ENCODE results near the gene VSTM4.

The VSTM4 gene

DNA sequence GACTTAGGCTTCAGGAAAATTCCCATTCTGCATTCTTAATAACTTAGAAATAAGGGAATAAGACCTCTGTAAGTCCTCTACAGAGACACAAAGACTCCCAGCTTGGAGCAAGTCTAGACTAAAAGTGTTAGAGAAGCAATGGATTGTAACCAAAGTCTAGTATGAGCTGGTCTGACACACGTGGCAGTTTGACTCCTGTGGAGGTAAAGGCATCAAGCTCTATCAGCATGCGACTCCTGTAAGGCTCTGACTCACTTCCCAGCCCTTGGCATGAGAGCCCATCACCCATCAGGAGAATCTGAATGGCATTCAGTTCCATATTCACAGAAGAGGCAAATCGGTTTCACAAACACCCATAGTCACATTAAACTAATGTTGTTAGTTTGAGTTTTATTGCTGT, 4.4 kb upstream of the VSTM4 start:
- Histone ChIP-seq H3K36me3 (no peaks in the 10 kb centered on the region), H3K4me3 (ENCODE audit: low read depth, low read length) (no peak overlapping the region), H3K27me3 (ENCODE audit: insufficient read depth, low read depth, severe bottlenecking) (peaks cover 12% of the 10 kb centered on the region), H3K27ac (no peak overlapping the region), H3K9me3 (ENCODE audit: severe bottlenecking) (no peaks in the 10 kb centered on the region)
- TF ChIP-seq, protein P1, sequence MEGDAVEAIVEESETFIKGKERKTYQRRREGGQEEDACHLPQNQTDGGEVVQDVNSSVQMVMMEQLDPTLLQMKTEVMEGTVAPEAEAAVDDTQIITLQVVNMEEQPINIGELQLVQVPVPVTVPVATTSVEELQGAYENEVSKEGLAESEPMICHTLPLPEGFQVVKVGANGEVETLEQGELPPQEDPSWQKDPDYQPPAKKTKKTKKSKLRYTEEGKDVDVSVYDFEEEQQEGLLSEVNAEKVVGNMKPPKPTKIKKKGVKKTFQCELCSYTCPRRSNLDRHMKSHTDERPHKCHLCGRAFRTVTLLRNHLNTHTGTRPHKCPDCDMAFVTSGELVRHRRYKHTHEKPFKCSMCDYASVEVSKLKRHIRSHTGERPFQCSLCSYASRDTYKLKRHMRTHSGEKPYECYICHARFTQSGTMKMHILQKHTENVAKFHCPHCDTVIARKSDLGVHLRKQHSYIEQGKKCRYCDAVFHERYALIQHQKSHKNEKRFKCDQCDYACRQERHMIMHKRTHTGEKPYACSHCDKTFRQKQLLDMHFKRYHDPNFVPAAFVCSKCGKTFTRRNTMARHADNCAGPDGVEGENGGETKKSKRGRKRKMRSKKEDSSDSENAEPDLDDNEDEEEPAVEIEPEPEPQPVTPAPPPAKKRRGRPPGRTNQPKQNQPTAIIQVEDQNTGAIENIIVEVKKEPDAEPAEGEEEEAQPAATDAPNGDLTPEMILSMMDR (IDR thresholded peaks at IDR 0.05; ENCODE audit: low read depth, low read length): no peak
- DNase-seq: no peak

DNA sequence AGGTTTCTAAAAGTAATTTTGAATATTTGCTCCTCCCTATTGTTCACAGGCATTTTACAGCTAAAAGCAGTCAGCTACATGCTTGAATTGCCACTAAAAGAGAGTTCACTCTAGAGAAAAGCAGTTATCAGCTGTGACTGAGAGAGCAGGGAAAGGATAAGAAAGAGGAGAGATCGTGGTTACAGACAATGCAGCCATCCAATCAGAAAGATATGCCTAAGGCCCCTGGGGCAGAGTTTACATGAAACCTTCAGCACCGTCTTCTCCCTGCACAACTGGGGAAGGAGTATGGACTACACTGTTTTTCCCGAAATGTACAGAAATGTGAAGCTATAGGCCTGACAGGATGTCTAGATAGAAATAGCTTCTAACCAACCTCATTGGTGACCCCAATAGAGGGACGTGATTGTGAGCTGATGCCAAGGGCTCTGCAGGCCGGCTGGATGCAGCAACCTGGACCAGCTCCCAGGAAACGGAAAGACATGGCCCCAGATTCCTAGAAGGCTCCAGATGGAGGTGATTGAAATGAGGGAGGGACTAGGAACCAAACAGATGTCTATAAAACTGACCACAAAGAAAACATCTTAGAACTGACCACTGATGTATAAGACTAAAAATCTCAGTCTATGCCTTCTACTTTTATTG, 3.2 kb upstream of the VSTM4 start:
- peaks cover 18% of the 10 kb centered on the region for H3K27me3 ChIP-seq (ENCODE audit: insufficient read depth, low read depth, severe bottlenecking)
- no peak overlapping the region for H3K27ac ChIP-seq
- H3K4me3 ChIP-seq (ENCODE audit: low read depth, low read length): no peak overlapping the region
- DNase-seq: no peak
- no peaks in the 10 kb centered on the region for H3K36me3 ChIP-seq
- H3K9me3 ChIP-seq (ENCODE audit: severe bottlenecking): no peaks in the 10 kb centered on the region
- TF ChIP-seq, protein P1 (IDR thresholded peaks at IDR 0.05; ENCODE audit: low read depth, low read length): no peak

DNA sequence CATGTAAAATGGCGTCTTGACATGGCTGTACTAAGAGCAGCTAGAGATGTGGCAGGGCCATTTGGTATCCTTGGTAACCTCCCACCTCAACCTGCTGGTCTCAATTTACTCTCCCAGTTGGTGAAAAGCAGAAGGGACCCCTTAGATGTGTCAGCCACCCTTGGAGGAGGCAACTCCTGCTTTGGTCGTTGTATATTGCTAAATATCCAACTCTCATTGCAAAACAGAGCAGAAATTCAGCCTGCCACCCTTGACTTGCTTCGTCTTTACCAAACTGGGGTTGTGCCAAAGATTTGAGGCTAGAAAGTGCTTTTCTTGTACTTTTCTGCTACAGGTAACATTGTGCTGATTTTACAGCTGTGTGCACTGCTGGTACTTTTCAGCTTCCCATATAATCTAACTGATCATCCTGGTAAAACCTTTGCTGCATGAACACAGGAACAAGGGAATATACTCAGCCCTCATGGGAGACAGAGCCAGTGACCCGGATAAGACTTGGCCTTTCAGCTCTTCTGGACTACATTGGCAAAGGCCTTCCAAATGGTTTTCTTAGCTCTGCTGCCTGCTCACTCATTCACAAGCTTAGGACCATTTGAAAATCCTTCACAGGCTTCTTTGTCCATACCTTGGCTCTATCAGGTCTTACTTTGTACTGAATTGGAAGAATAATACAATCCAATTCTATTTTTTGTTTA, 2.2 kb upstream of the VSTM4 start:
- DNase-seq: no peak
- TF ChIP-seq, protein P1 (IDR thresholded peaks at IDR 0.05; ENCODE audit: low read depth, low read length): no peak
- H3K4me3 ChIP-seq (ENCODE audit: low read depth, low read length): no peak overlapping the region
- H3K27me3 ChIP-seq (ENCODE audit: insufficient read depth, low read depth, severe bottlenecking): peaks cover 22% of the 10 kb centered on the region
- H3K36me3 ChIP-seq: no peaks in the 10 kb centered on the region
- H3K9me3 ChIP-seq (ENCODE audit: severe bottlenecking): no peaks in the 10 kb centered on the region
- H3K27ac ChIP-seq: no peak overlapping the region

DNA sequence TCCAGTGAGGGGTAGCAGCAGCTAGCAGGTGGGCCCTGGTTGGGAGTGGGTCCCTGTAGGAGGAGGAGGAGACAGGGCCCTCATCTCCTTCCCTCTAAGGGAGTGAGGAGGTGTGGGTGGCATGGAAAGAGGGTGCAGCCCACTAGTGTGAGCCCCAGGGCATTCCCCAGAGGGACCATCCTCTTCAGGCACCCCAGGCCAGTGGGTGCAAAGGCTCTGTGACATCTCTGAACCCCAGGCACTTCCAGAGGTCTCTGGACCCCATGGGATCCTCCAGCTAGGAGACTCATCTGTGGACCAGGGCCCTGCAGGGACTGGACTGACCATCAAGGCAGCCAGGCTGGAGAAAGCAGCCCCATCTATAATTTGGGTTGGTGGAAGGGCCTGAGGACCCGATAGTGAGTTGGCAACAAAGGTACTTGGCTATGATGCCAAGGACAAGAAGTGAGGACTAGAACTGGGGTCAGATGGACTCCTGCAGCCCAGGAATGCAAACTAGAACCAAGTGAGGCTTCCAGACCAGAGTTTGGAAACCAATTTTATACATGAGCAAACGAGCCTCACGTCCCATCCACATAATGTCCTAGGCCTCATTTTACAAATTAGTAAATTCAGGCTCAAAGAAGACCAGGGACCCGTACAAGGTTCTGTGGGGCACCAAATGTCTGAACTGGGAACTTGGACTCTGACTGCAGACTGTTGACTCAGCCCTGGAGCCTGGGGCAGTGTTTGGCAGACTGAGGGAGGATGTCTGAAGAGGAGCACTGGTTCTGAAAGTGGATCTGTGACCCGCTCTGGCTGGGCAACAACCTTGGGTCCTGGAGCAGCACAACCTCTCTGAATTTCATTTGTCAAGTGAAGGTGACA, 1.4 kb upstream of the VSTM4 start:
- Histone ChIP-seq H3K27me3 (ENCODE audit: insufficient read depth, low read depth, severe bottlenecking) (peaks cover 22% of the 10 kb centered on the region), H3K9me3 (ENCODE audit: severe bottlenecking) (no peaks in the 10 kb centered on the region)
- TF ChIP-seq, protein P1 (IDR thresholded peaks at IDR 0.05; ENCODE audit: low read depth, low read length): no peak

DNA sequence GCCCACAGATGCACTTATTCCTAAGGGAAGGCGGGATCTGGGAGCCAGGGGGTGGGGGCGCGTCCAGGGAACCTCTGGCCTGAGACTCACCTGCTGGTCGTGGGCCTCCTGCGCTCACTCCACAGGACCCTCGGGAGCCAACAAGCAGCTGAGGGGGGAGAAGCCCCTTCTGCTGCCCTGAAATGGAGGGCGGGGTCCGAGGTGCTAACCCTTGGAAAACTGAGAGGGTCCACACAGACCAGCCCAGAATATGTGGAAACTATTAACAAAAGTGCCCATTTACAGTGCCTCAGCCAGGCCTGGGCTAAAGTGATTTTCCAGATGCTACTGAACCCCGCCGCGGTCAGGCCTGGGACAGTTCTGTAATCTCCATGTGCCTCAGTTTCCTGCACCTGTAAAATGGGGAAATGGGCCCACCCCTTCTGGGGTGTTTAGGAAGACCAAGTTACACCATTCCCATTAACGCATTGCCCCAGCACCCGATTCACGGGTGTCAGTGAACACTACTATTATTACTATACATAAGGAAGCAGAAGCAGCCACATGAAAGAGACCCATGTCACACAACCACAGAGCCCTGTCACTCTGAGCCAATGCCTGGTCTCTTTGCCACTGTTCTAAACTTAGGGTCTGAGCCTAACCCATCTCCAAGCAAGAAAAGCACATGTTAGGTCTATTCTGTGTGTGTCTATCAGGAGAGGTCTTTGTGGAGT, 630 bp upstream of the VSTM4 start:
- Histone ChIP-seq H3K4me3 (ENCODE audit: low read depth, low read length) (peak overlapping the region; percentile 34), H3K9me3 (ENCODE audit: severe bottlenecking) (no peaks in the 10 kb centered on the region), H3K27ac (no peak overlapping the region), H3K36me3 (no peaks in the 10 kb centered on the region), H3K27me3 (ENCODE audit: insufficient read depth, low read depth, severe bottlenecking) (peaks cover 22% of the 10 kb centered on the region)
- TF ChIP-seq, protein P1 (IDR thresholded peaks at IDR 0.05; ENCODE audit: low read depth, low read length): no peak
- DNase-seq: no peak

More for the DNA sequence above, 1.4 kb upstream of the VSTM4 start:
- H3K27ac ChIP-seq: no peak overlapping the region
- no peaks in the 10 kb centered on the region for H3K36me3 ChIP-seq
- DNase-seq: no peak
- no peak overlapping the region for H3K4me3 ChIP-seq (ENCODE audit: low read depth, low read length)

Data from WERI-Rb-1 (cell line).